AG09309 (cell line): Measurements from ENCODE around the gene PPP1R2C.

ENCODE experiments used
- DNase-seq: peaks from one replicate; pipeline ENCODE4 v3.0.0-alpha.2; 2010; ENCODE audit warnings: low read depth
- H3K4me3 ChIP-seq: 2 replicates; pipeline ENCODE4 v1.5.1; 2011; ENCODE audit warnings: mild to moderate bottlenecking, low read depth, low read length, moderate library complexity; ENCODE audit not compliant: control insufficient read depth
- TF ChIP-seq, protein P1 (sequence below): IDR thresholded peaks from 2 replicates; pipeline ENCODE4 v1.5.1; 2011; ENCODE audit warnings: mild to moderate bottlenecking, low read depth, low read length, inconsistent platforms; ENCODE audit not compliant: insufficient read depth, control insufficient read depth; ENCODE audit errors: missing control alignments

PPP1R2C gene

GRCh38 chrX:42809569-42809968, 31.6 kb upstream of the PPP1R2C start:
- no peak for DNase-seq
- no peak overlapping the region for H3K4me3 ChIP-seq
- TF ChIP-seq, protein P1, sequence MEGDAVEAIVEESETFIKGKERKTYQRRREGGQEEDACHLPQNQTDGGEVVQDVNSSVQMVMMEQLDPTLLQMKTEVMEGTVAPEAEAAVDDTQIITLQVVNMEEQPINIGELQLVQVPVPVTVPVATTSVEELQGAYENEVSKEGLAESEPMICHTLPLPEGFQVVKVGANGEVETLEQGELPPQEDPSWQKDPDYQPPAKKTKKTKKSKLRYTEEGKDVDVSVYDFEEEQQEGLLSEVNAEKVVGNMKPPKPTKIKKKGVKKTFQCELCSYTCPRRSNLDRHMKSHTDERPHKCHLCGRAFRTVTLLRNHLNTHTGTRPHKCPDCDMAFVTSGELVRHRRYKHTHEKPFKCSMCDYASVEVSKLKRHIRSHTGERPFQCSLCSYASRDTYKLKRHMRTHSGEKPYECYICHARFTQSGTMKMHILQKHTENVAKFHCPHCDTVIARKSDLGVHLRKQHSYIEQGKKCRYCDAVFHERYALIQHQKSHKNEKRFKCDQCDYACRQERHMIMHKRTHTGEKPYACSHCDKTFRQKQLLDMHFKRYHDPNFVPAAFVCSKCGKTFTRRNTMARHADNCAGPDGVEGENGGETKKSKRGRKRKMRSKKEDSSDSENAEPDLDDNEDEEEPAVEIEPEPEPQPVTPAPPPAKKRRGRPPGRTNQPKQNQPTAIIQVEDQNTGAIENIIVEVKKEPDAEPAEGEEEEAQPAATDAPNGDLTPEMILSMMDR, result no peak

DNA sequence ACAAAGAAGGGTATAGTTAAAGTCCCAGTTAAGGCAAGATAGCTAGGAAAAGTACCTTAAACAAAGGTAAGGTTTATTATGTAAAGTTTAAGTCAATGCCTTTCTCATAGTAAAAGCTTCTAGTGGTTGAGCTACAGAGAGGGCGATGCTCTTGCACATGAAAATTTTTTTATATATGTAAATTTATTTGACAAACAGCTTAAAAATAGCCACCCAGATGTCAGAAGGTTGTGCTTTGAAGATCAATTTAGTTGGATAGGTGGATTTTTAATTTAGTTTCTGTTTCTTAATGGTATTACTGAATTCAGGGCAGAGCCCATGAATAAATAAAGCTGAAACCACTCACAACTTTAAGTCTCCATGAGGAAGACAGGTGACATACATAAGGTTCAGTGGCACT, 29.4 kb upstream of the PPP1R2C start:
- no peak for DNase-seq
- TF ChIP-seq, protein P1, result no peak

GRCh38 chrX:42804524-42804923, 26.6 kb upstream of the PPP1R2C start:
- no peak overlapping the region for H3K4me3 ChIP-seq
- TF ChIP-seq, protein P1, result no peak
- no peak for DNase-seq

More for the DNA sequence above, 29.4 kb upstream of the PPP1R2C start:
- H3K4me3 ChIP-seq, result no peak overlapping the region

GRCh38 chrX:42803320-42803719, 25.4 kb upstream of the PPP1R2C start:
- TF ChIP-seq, protein P1, result no peak
- no peak for DNase-seq
- no peak overlapping the region for H3K4me3 ChIP-seq

DNA sequence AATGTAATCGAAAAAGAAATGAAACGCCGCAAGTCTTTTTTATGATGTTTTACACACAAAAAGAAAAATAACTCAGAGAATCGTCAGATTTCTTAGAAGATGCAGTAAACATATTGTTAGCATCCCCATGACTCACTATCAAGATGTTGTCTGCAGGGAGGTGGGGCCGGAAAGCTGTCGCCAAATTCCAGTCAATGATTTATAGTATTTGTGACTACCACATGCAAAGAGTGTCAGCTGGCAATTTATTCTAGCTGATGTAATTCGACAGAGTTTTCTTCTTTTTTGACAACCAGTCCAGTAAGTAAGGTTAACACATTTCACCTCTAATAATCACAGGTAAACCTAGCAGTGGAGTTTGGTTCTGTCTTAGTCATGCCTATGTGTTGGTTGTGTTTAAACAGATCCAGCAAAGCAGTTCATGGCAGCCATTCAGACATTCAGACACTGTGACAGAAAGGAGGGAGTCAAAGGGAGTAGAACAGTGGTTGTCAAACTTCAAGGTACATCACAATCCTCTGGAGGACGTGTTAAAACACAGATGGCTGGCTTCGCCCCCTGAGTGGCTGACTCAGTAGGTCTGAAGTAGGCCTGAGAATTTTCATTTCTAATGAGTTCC, 19.8 kb upstream of the PPP1R2C start:
- TF ChIP-seq, protein P1, result no peak
- no peak for DNase-seq
- H3K4me3 ChIP-seq, result no peak overlapping the region

DNA sequence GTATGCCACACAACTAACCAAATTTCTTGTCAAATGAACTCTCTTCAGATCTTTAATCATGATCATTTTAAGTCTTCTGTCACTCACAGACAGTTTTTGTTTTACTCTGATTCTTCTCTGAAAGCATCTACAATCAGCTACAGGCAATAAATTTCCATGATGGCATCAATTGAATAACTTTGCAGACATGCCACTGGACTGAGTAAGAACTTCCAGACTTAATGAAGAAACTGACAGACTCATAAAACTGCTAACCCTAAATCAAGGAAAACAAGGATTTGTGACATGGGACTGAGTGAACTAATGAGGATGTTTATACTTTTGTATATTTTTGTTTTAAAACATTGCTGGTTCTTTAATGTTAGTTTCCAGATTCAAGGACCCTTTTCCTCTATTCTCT, 5.5 kb upstream of the PPP1R2C start:
- no peak for DNase-seq
- no peak overlapping the region for H3K4me3 ChIP-seq
- TF ChIP-seq, protein P1, result no peak
